ENCODE measurements around the gene THTPA.

Gene THTPA

GRCh38 chr14:23525611-23526010 lies 30.5 kb upstream of the THTPA start:
- Histone ChIP-seq H3K79me1 (ENCODE audit: low read length) (no peaks in the 10 kb centered on the region), H4K12ac (ENCODE audit: low read depth, low read length) (no peak overlapping the region), H3K23ac (ENCODE audit: low read length) (no peak overlapping the region), H2BK120ac (ENCODE audit: insufficient read depth, low read length, poor library complexity) (no peak overlapping the region), H3K4ac (ENCODE audit: low read depth, low read length) (no peak overlapping the region), H3K79me2 (ENCODE audit: control insufficient read depth, insufficient read depth, low read length, poor library complexity) (no peaks in the 10 kb centered on the region), H3K4me2 (ENCODE audit: low read length) (no peak overlapping the region), H2BK12ac (ENCODE audit: low read length) (no peak overlapping the region), H4K91ac (ENCODE audit: low read depth, low read length) (no peak overlapping the region), H3K27ac (ENCODE audit: low read depth, low read length) (no peak overlapping the region), H3K9me3 (ENCODE audit: insufficient read depth, low read depth, low read length) (no peaks in the 10 kb centered on the region), H3K4me1 (ENCODE audit: control insufficient read depth in 1 of 2, insufficient read depth in 2 of 2, low read length in 2 of 2) (peaks cover 0 to 3% of the 10 kb centered on the region in 2 experiments), H3K9ac (ENCODE audit: low read length) (no peak overlapping the region), H3K18ac (ENCODE audit: low read length) (no peak overlapping the region), H2AFZ (ENCODE audit: insufficient read depth, low read length, poor library complexity) (no peak overlapping the region), H3K14ac (ENCODE audit: low read length) (no peak overlapping the region), H2BK5ac (ENCODE audit: low read depth, low read length, poor library complexity) (no peak overlapping the region), H2AK5ac (ENCODE audit: low read length) (no peak overlapping the region), H3K36me3 (ENCODE audit: control insufficient read depth in 1 of 2, insufficient read depth in 2 of 2, low read length in 2 of 2) (peaks cover 3% of the 10 kb centered on the region in 2 experiments), H4K8ac (ENCODE audit: low read depth, low read length) (no peak overlapping the region), H3K27me3 (ENCODE audit: insufficient read depth, low read length) (no peaks in the 10 kb centered on the region), H3K4me3 (ENCODE audit: low read depth, low read length) (no peak overlapping the region)
- DNase-seq, result no peak
- no CpG with 5 or more reads among the region's 8 CpGs for WGBS (ENCODE audit: extremely low coverage, insufficient coverage, insufficient read length)

DNA sequence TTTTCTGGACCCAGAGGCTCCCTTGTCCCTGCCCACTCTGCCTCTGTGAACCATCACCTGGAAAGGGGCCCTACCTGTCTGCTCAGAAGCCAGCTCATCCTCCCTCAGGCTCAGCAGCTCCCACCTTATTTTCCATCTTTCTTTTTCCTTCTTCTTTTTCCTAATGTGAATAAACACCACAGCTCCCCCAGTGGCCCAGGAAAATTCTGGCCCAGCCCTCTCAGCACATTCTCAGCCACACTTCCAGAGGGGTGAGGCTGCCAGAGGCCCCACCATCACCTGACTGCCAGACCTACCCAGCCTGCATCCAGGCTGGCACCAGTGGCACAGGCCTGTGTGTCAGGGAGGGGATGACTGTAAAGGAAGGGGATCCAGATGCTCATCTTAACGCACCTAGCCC lies 27.5 kb upstream of the THTPA start:
- H3K4me2 ChIP-seq (ENCODE audit: low read length), result no peak overlapping the region
- H4K12ac ChIP-seq (ENCODE audit: low read depth, low read length), result no peak overlapping the region
- no peak overlapping the region for H3K14ac ChIP-seq (ENCODE audit: low read length)
- H3K27me3 ChIP-seq (ENCODE audit: insufficient read depth, low read length), result no peaks in the 10 kb centered on the region
- H3K9ac ChIP-seq (ENCODE audit: low read length), result no peak overlapping the region
- H3K79me1 ChIP-seq (ENCODE audit: low read length), result no peaks in the 10 kb centered on the region
- H3K4me1 ChIP-seq (ENCODE audit: control insufficient read depth in 1 of 2, insufficient read depth in 2 of 2, low read length in 2 of 2), result peaks cover 0 to 3% of the 10 kb centered on the region in 2 experiments
- H2BK5ac ChIP-seq (ENCODE audit: low read depth, low read length, poor library complexity), result no peak overlapping the region
- H3K9me3 ChIP-seq (ENCODE audit: insufficient read depth, low read depth, low read length), result no peaks in the 10 kb centered on the region
- no peak overlapping the region for H3K4ac ChIP-seq (ENCODE audit: low read depth, low read length)
- peaks cover 0 to 3% of the 10 kb centered on the region in 2 experiments for H3K36me3 ChIP-seq (ENCODE audit: control insufficient read depth in 1 of 2, insufficient read depth in 2 of 2, low read length in 2 of 2)
- no peak overlapping the region for H3K27ac ChIP-seq (ENCODE audit: low read depth, low read length)
- H3K23ac ChIP-seq (ENCODE audit: low read length), result no peak overlapping the region
- DNase-seq, result no peak
- H2BK120ac ChIP-seq (ENCODE audit: insufficient read depth, low read length, poor library complexity), result no peak overlapping the region
- no peak overlapping the region for H3K18ac ChIP-seq (ENCODE audit: low read length)
- H4K91ac ChIP-seq (ENCODE audit: low read depth, low read length), result no peak overlapping the region
- no peak overlapping the region for H2AK5ac ChIP-seq (ENCODE audit: low read length)
- no peak overlapping the region for H4K8ac ChIP-seq (ENCODE audit: low read depth, low read length)
- H2BK12ac ChIP-seq (ENCODE audit: low read length), result no peak overlapping the region
- H3K79me2 ChIP-seq (ENCODE audit: control insufficient read depth, insufficient read depth, low read length, poor library complexity), result no peaks in the 10 kb centered on the region
- no peak overlapping the region for H2AFZ ChIP-seq (ENCODE audit: insufficient read depth, low read length, poor library complexity)
- no peak overlapping the region for H3K4me3 ChIP-seq (ENCODE audit: low read depth, low read length)
- WGBS (ENCODE audit: extremely low coverage, insufficient coverage, insufficient read length), result no CpG with 5 or more reads among the region's 1 CpG

- no CpG with 5 or more reads among the region's 3 CpGs for WGBS (ENCODE audit: extremely low coverage, insufficient coverage, insufficient read length)
- Histone ChIP-seq H2BK12ac (ENCODE audit: low read length) (no peak overlapping the region), H3K4me3 (ENCODE audit: low read depth, low read length) (no peak overlapping the region), H3K27ac (ENCODE audit: low read depth, low read length) (no peak overlapping the region), H2BK120ac (ENCODE audit: insufficient read depth, low read length, poor library complexity) (no peak overlapping the region), H3K4me2 (ENCODE audit: low read length) (no peak overlapping the region), H3K18ac (ENCODE audit: low read length) (no peak overlapping the region), H4K12ac (ENCODE audit: low read depth, low read length) (no peak overlapping the region), H3K9me3 (ENCODE audit: insufficient read depth, low read depth, low read length) (no peaks in the 10 kb centered on the region), H3K4ac (ENCODE audit: low read depth, low read length) (no peak overlapping the region), H3K79me2 (ENCODE audit: control insufficient read depth, insufficient read depth, low read length, poor library complexity) (no peaks in the 10 kb centered on the region), H2AK5ac (ENCODE audit: low read length) (no peak overlapping the region), H3K79me1 (ENCODE audit: low read length) (no peaks in the 10 kb centered on the region), H2AFZ (ENCODE audit: insufficient read depth, low read length, poor library complexity) (no peak overlapping the region), H3K27me3 (ENCODE audit: insufficient read depth, low read length) (no peaks in the 10 kb centered on the region), H3K4me1 (ENCODE audit: control insufficient read depth in 1 of 2, insufficient read depth in 2 of 2, low read length in 2 of 2) (peaks cover 0 to 3% of the 10 kb centered on the region in 2 experiments), H3K14ac (ENCODE audit: low read length) (no peak overlapping the region), H3K9ac (ENCODE audit: low read length) (no peak overlapping the region), H4K91ac (ENCODE audit: low read depth, low read length) (no peak overlapping the region), H3K23ac (ENCODE audit: low read length) (no peak overlapping the region), H3K36me3 (ENCODE audit: control insufficient read depth in 1 of 2, insufficient read depth in 2 of 2, low read length in 2 of 2) (peaks cover 0 to 3% of the 10 kb centered on the region in 2 experiments), H2BK5ac (ENCODE audit: low read depth, low read length, poor library complexity) (no peak overlapping the region), H4K8ac (ENCODE audit: low read depth, low read length) (no peak overlapping the region)
- no peak for DNase-seq
Observed at GRCh38 chr14:23529016-23529415, 27.1 kb upstream of the THTPA start.

DNA sequence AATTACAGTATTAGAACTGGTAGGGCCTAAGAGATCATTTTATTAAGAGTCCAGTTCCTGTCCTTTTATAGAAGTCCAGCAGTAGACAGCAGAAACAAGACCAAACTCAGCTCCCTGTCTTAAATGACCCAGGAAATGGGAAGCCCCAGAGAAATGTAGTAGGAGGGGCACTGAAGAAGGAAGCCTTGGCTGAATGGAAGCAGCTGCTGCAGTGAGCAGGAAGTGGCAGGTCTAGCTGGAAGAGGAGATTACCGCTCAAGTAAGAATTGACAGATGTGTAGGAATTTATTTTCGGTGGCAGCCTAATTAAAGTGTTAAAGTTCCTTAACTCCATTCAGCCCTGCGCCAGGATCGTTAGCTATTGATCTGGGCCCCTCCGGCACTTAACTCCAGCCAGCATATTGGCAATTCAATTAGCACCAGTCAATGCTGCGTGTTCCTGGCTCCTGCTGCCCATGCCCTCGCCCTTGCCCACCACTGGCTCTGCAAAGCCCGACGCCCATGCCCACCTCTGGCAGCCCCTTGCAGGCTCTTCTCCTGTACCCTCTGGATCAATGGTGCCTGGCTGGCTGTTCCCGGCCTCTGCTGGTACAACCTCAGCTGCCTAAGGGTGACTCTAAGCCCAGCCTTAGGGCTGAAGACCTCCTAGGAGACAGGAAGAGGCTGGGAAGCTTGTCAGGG lies 25.6 kb upstream of the THTPA start:
- H3K27me3 ChIP-seq (ENCODE audit: insufficient read depth, low read length), result no peaks in the 10 kb centered on the region
- H2BK5ac ChIP-seq (ENCODE audit: low read depth, low read length, poor library complexity), result no peak overlapping the region
- H3K9ac ChIP-seq (ENCODE audit: low read length), result no peak overlapping the region
- H4K8ac ChIP-seq (ENCODE audit: low read depth, low read length), result no peak overlapping the region
- H3K4me1 ChIP-seq (ENCODE audit: control insufficient read depth in 1 of 2, insufficient read depth in 2 of 2, low read length in 2 of 2), result peaks cover 0 to 3% of the 10 kb centered on the region in 2 experiments
- no peaks in the 10 kb centered on the region for H3K79me1 ChIP-seq (ENCODE audit: low read length)
- no peaks in the 10 kb centered on the region for H3K79me2 ChIP-seq (ENCODE audit: control insufficient read depth, insufficient read depth, low read length, poor library complexity)
- no peak overlapping the region for H2BK12ac ChIP-seq (ENCODE audit: low read length)
- H3K23ac ChIP-seq (ENCODE audit: low read length), result no peak overlapping the region
- H3K9me3 ChIP-seq (ENCODE audit: insufficient read depth, low read depth, low read length), result no peaks in the 10 kb centered on the region
- no peak overlapping the region for H2AFZ ChIP-seq (ENCODE audit: insufficient read depth, low read length, poor library complexity)
- no peak overlapping the region for H3K14ac ChIP-seq (ENCODE audit: low read length)
- H3K4ac ChIP-seq (ENCODE audit: low read depth, low read length), result no peak overlapping the region
- H4K91ac ChIP-seq (ENCODE audit: low read depth, low read length), result no peak overlapping the region
- DNase-seq, result no peak
- no peak overlapping the region for H2BK120ac ChIP-seq (ENCODE audit: insufficient read depth, low read length, poor library complexity)
- H3K36me3 ChIP-seq (ENCODE audit: control insufficient read depth in 1 of 2, insufficient read depth in 2 of 2, low read length in 2 of 2), result peaks cover 0 to 3% of the 10 kb centered on the region in 2 experiments
- no peak overlapping the region for H2AK5ac ChIP-seq (ENCODE audit: low read length)
- no CpG with 5 or more reads among the region's 10 CpGs for WGBS (ENCODE audit: extremely low coverage, insufficient coverage, insufficient read length)
- H4K12ac ChIP-seq (ENCODE audit: low read depth, low read length), result no peak overlapping the region
- no peak overlapping the region for H3K27ac ChIP-seq (ENCODE audit: low read depth, low read length)
- H3K18ac ChIP-seq (ENCODE audit: low read length), result no peak overlapping the region
- H3K4me2 ChIP-seq (ENCODE audit: low read length), result no peak overlapping the region
- no peak overlapping the region for H3K4me3 ChIP-seq (ENCODE audit: low read depth, low read length)
